Melanocyte of skin (primary cell): Measurements from ENCODE around the gene RBM5. TPM values are rescaled to one million over a fixed set of nuclear protein-coding genes. Genes with fewer than 3 reads are reported as not detected.

Source experiments
- total RNA-seq, 2 donors: library from RNA; depleted of rRNA; stranded (reverse); fragments of >200 nt; gene quantifications; 2 replicates each; pipeline ENCODE4 v1.2.3, GENCODE V29; 2012

Gene RBM5
- total RNA-seq, result 100 to 1,000 TPM; 125 to 126 TPM

DNA sequence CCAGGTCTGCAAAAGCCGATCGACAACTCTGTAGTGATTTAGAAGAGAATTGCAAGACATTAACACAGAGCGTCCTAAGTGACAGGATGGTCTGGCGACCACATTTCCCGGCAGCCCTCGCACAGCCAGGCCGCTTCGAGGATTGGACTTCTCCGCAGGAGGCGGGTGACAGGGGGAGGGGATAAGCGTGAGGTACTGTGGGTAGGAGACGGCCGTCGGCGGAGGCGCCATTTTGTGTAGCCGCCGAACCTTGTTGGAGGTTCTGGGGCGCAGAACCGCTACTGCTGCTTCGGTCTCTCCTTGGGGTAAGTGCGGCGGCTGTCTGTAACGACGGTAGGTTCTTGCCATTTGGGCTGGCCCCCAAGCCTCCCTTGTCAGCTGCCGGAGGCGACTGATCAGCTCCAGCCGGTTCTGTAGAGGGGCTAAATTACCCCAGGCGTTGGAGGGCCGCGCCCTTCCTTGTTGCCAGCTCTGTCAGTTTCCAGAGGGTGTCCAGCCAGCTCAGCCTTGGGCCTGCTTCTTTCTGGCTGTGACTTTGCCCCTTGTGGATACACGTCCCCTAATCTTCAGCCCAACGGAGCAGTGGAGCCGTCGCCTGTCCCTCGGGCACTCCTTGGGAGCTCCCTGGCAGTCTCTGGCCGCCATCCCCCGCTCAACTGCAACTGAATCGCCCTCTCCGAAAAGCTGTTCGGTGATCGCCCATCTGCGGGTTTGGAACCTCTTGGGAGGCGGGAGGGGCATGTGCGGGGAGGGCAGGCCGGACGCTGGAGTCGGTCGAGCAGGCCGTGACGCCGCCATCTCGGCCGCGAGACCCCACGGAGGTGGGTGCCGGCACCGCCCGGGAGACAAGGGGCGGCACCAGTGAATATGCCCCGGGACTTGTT lies at the start of gene RBM5:
TSS of gene RBM5 (plus strand) at position 195 of the 884 bp plus-strand sequence. CDS start 1,516 bp downstream, outside the sequence.

DNA sequence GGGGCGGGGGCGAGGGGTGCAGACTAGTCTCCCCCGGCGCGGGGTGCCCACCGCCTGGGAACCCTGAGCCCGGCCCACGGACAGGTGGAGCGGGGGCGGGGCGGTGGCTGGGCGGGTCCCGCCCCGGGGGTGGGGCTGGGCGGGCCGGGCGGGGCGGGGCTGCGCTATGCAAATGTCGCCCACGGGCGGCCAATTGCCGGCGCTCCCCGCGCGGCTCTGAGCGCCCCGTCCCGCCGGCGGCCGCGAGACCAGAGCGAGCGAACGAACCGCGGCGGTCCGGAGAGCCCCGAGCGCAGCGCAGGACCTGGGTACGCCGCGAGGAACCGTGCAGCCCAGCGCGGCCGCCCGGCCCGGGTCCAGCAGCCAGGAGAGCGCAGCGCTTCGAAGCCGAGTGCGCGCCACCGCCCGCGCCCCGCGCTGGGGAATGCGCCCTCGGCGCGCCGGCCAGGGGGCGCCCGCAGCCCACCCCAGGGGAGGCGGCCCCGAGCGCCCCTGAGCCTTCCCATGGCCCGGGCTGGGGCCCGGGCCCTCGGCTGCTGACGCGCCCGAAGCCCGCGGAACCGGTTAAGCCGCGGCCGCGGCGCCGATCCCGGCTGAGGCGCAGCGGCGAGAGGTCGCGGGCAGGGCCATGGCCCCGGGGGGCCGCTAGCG lies 66.2 kb downstream of the RBM5 start, which contains the start of gene SEMA3F:
TSS of gene SEMA3F (plus strand) at position 485 of the 651 bp plus-strand sequence. CDS start 4,299 bp downstream, outside the sequence.

Other genes starting within 250 kb of the RBM5 start
- gene TRAIP, start 232.4 kb upstream of the RBM5 start, total RNA-seq, result 10 to 100 TPM in 1 of 2 donors, 1 to 10 TPM in 1; 5.5 to 11.3 TPM
- gene CAMKV, start 219.0 kb upstream of the RBM5 start, total RNA-seq, result under 1 TPM in 1 of 2 donors, not detected in 1; 0.34 TPM
- gene MST1R, start 185.0 kb upstream of the RBM5 start, total RNA-seq, result 1 to 10 TPM in 1 of 2 donors, under 1 TPM in 1; 0.33 to 3.4 TPM
- gene MON1A, start 159.1 kb upstream of the RBM5 start, total RNA-seq, result 10 to 100 TPM; 13.8 to 17.0 TPM
- gene RBM6, start 148.8 kb upstream of the RBM5 start, total RNA-seq, result 10 to 100 TPM; 33.7 to 45.3 TPM
- under 1 TPM in 1 of 2 donors, not detected in 1; under 0.01 TPM for gene SEMA3F, start 66.4 kb downstream of the RBM5 start, total RNA-seq
- gene GNAT1, start 102.7 kb downstream of the RBM5 start, total RNA-seq, result not detected
- gene SLC38A3, start 116.4 kb downstream of the RBM5 start, total RNA-seq, result not detected
- 100 to 1,000 TPM; 195 to 230 TPM for gene GNAI2, start 147.3 kb downstream of the RBM5 start, total RNA-seq
- 1 to 10 TPM; 3.8 to 5.3 TPM for gene SEMA3B, start 180.2 kb downstream of the RBM5 start, total RNA-seq
- gene LSMEM2, start 190.2 kb downstream of the RBM5 start, total RNA-seq, result not detected
- gene IFRD2, start 203.5 kb downstream of the RBM5 start, total RNA-seq, result 100 to 1,000 TPM in 1 of 2 donors, 10 to 100 TPM in 1; 63.7 to 120 TPM
- 1 to 10 TPM; 5.2 to 6.0 TPM for gene HYAL3, start 210.5 kb downstream of the RBM5 start, total RNA-seq
- gene NAA80, start 210.5 kb downstream of the RBM5 start, total RNA-seq, result 1 to 10 TPM; 4.7 to 5.9 TPM
- 1 to 10 TPM in 1 of 2 donors, under 1 TPM in 1; 0.67 to 1.4 TPM for gene HYAL1, start 214.7 kb downstream of the RBM5 start, total RNA-seq
- 10 to 100 TPM; 47.1 to 53.6 TPM for gene HYAL2, start 233.8 kb downstream of the RBM5 start, total RNA-seq
- 10 to 100 TPM; 19.3 to 24.1 TPM for gene TUSC2, start 239.3 kb downstream of the RBM5 start, total RNA-seq